Measurements from ENCODE around the gene FGGY. TPM values are rescaled to one million over a fixed set of nuclear protein-coding genes. Genes with fewer than 3 reads are reported as not detected.

The FGGY gene
- total and polyA plus RNA-seq, 8 donors, result 6.2 to 27.0 (median 16.0) TPM

DNA sequence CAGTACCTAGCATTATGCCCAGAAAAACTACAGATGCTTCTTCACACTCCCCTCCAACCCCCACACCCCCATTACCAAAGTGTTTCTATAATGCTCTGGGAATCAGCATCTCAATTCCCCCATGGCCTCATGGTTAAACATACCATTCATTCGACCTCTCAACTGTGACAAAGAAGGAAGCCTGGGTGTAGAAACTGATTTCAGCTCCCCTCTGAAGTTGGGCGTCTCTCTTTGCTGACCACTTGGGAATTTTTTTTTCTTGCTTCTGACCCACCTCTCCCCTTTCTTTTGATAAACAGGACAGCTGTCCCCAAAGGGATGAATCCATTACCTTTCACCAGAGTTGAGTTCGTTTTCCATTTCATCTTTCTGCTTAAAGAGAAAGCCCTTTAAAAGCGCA, 401.5 kb downstream of the FGGY start:
- H3K27ac ChIP-seq, result peak overlapping the region in 1 of 4 donors; percentile 50
- no peaks in the 10 kb centered on the region for H3K36me3 ChIP-seq
- TF ChIP-seq, protein P1, sequence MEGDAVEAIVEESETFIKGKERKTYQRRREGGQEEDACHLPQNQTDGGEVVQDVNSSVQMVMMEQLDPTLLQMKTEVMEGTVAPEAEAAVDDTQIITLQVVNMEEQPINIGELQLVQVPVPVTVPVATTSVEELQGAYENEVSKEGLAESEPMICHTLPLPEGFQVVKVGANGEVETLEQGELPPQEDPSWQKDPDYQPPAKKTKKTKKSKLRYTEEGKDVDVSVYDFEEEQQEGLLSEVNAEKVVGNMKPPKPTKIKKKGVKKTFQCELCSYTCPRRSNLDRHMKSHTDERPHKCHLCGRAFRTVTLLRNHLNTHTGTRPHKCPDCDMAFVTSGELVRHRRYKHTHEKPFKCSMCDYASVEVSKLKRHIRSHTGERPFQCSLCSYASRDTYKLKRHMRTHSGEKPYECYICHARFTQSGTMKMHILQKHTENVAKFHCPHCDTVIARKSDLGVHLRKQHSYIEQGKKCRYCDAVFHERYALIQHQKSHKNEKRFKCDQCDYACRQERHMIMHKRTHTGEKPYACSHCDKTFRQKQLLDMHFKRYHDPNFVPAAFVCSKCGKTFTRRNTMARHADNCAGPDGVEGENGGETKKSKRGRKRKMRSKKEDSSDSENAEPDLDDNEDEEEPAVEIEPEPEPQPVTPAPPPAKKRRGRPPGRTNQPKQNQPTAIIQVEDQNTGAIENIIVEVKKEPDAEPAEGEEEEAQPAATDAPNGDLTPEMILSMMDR (IDR thresholded peaks at IDR 0.05), result no peak
- FAIRE-seq, result no peak
- no peaks in the 10 kb centered on the region for H3K9me3 ChIP-seq
- no peak for ATAC-seq
- DNase-seq, result no peak
- intact Hi-C loops (cut with DNase I), result no loop called here
- H3K4me1 ChIP-seq, result peaks cover 0 to 13% (median 0%) of the 10 kb centered on the region in 3 donors
- no peak overlapping the region for H3K4me3 ChIP-seq
- no peaks in the 10 kb centered on the region for H3K27me3 ChIP-seq
- WGBS, 2 donors, result 60 to 64% methylated on average over 4 of the region's 4 CpGs

DNA sequence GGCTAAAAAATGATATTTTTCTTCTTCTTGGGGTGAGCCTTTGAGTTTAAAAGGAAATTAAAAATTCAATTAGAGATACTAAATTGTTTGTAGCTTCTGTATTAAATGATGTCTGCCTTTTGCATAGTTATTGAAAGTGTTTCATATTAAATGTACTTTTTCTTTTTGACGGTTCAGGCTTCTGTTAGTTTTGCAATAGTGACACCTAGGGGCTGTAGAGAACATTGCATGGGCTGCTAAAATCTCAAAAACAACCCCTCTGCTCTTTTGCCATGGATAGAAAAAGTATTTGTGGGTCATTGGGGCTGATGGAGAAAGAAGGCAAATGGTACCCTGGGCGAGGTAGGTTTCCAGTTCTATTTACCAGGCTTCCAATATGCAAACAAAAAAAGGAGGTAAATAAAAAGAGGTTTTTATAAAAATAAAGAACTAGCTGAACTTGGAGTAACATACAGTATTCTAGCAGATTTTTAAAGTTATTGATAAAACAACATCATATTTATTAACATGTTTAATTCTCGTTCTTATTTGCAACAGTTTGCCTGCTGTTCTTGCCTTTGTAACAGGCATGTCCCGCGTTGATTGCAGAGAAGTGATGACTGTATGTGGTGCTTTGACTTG, 402.4 kb downstream of the FGGY start:
- FAIRE-seq (peak; percentile 89), ATAC-seq (peak; percentile 58 to 86 (median 83))
- intact Hi-C loops (cut with DNase I), result no loop called here

DNA sequence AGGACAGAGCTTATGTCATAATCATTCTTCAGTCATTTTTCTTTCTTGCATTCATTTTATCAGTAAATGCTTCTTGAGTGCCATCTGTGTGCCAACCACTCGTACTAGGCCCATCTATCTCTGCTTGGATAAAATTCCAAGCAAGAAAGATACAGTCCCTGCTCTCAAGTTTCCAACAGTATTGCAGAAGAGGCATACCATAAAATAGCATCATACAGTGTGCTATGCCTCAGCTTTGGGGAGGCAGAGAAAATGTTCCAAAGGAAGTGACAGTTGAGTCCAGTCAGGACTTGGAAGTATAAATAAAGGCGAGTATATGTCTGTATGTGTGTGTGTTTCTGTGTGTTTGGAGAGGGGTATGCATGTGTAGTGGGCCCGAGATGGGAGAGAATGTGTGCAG, 404.5 kb downstream of the FGGY start:
- TF ChIP-seq, protein P1 (IDR thresholded peaks at IDR 0.05), result no peak
- intact Hi-C loops (cut with DNase I), result loop anchor here in 1 of 3 donors (10.0 kb wide), 1 partner anchor 967 kb away; no protein-coding TSS in a partner anchor
- no peak for FAIRE-seq

More for the DNA sequence above, 402.4 kb downstream of the FGGY start:
- Histone ChIP-seq H3K9me3 (no peaks in the 10 kb centered on the region), H3K27ac (peak overlapping the region in 2 of 4 donors; percentile 18 to 29), H3K4me3 (no peak overlapping the region), H3K4me1 (peaks cover 0 to 13% (median 0%) of the 10 kb centered on the region in 3 donors), H3K27me3 (no peaks in the 10 kb centered on the region), H3K36me3 (no peaks in the 10 kb centered on the region)
- 39 to 42% methylated on average over 5 of the region's 5 CpGs for WGBS, 2 donors
- DNase-seq, result peak in 1 of 6 donors; percentile 37
- TF ChIP-seq, protein P1 (IDR thresholded peaks at IDR 0.05), result peak; percentile 80 to 95 (median 87)

DNA sequence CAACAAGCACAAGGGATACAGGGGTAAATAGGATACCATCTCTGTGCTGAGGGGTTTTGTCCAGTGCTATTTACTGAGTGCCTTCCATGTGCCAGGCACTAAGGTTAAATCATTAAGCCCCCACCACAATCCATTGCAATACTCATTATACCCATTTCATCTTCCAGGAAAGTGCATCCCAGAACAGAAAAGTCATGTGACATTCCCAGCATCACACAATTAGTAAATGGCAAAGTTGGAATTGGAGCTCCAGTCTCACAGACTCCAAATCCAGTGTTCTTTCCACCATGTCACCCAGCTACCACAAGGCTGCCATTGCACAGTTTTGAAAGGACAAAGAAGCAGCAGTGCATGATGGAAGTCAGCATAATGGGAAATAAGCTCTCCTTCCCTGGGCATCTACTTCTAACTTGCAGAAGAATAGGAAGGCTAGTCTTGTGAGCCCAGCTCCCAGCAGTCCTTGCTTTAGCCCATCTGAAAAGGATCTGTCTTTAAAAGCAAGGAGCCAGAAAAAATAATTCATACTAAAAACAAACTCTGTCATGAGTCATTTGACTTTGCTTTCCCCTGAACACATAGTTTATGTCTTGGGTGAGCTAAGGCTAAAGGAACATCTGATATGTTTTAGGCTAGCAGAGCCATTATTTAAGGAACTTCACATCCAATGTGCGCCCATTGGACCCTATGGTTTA, 406.5 kb downstream of the FGGY start:
- Histone ChIP-seq H3K27me3 (no peaks in the 10 kb centered on the region), H3K36me3 (no peaks in the 10 kb centered on the region), H3K27ac (no peak overlapping the region), H3K9me3 (no peaks in the 10 kb centered on the region), H3K4me1 (peaks cover 0 to 8% (median 0%) of the 10 kb centered on the region in 3 donors), H3K4me3 (no peak overlapping the region)
- peak in 1 of 4 donors; percentile 15 for ATAC-seq
- no peak for FAIRE-seq
- 88 to 91% methylated on average over 1 of the region's 1 CpG for WGBS, 2 donors
- intact Hi-C loops (cut with DNase I), result loop anchor here in 1 of 3 donors (10.0 kb wide), 1 partner anchor 969 kb away; no protein-coding TSS in a partner anchor
- TF ChIP-seq, protein P1 (IDR thresholded peaks at IDR 0.05), result no peak
- DNase-seq, result no peak

More for the DNA sequence above, 404.5 kb downstream of the FGGY start:
- no peak overlapping the region for H3K27ac ChIP-seq
- 81 to 93% methylated on average over 3 of the region's 3 CpGs for WGBS, 2 donors
- peaks cover 0 to 13% (median 0%) of the 10 kb centered on the region in 3 donors for H3K4me1 ChIP-seq
- no peaks in the 10 kb centered on the region for H3K9me3 ChIP-seq
- no peaks in the 10 kb centered on the region for H3K27me3 ChIP-seq
- H3K4me3 ChIP-seq, result no peak overlapping the region
- DNase-seq, result no peak
- no peaks in the 10 kb centered on the region for H3K36me3 ChIP-seq
- ATAC-seq, result no peak
